ENCODE data around the gene RNF138. TPM values are rescaled to one million over a fixed set of nuclear protein-coding genes. Genes with fewer than 3 reads are reported as not detected.

The RNF138 gene
- total RNA-seq, 4 donors from 2014 or later: 10.7 to 62.7 (median 27.4) TPM

GRCh38 chr18:32074206-32074605, 17.5 kb upstream of the RNF138 start:
- no peak for DNase-seq
- H3K27ac ChIP-seq: no peak overlapping the region
- H3K36me3 ChIP-seq: no peaks in the 10 kb centered on the region
- H3K4me3 ChIP-seq (replicated peaks in 1 of 3): no peak overlapping the region
- no peaks in the 10 kb centered on the region for H3K9me3 ChIP-seq
- no peaks in the 10 kb centered on the region for H3K27me3 ChIP-seq
- intact Hi-C loops (cut with DNase I): no loop called here
- TF ChIP-seq CTCF (IDR thresholded peaks at IDR 0.05): no peak
- no peak for TF ChIP-seq POLR2A (IDR thresholded peaks at IDR 0.05)
- no peaks in the 10 kb centered on the region for H3K4me1 ChIP-seq
- WGBS, 2 donors: 96 to 100% methylated on average over 1 of the region's 1 CpG

GRCh38 chr18:32078845-32079244, 12.8 kb upstream of the RNF138 start:
- Histone ChIP-seq H3K36me3 (no peaks in the 10 kb centered on the region), H3K4me1 (no peaks in the 10 kb centered on the region), H3K27me3 (no peaks in the 10 kb centered on the region), H3K9me3 (no peaks in the 10 kb centered on the region), H3K27ac (no peak overlapping the region), H3K4me3 (replicated peaks in 1 of 3) (no peak overlapping the region)
- intact Hi-C loops (cut with DNase I): no loop called here
- DNase-seq: no peak
- TF ChIP-seq POLR2A (IDR thresholded peaks at IDR 0.05) (no peak), CTCF (IDR thresholded peaks at IDR 0.05) (no peak)
- 94 to 95% methylated on average over 2 of the region's 2 CpGs for WGBS, 2 donors

- Histone ChIP-seq H3K36me3 (no peaks in the 10 kb centered on the region), H3K27me3 (no peaks in the 10 kb centered on the region), H3K4me3 (replicated peaks in 1 of 3) (no peak overlapping the region), H3K9me3 (no peaks in the 10 kb centered on the region), H3K27ac (no peak overlapping the region), H3K4me1 (peaks cover 0 to 6% of the 10 kb centered on the region in 2 donors)
- intact Hi-C loops (cut with DNase I): loop anchor here (10.0 kb wide), 1 partner anchor 137 kb away; the partner anchor contains the start of gene TRAPPC8
- 52 to 57% methylated on average over 1 of the region's 1 CpG for WGBS, 2 donors
- TF ChIP-seq CTCF (IDR thresholded peaks at IDR 0.05): no peak
- TF ChIP-seq POLR2A (IDR thresholded peaks at IDR 0.05): no peak
- no peak for DNase-seq
Measured at GRCh38 chr18:32081881-32082280, 9.8 kb upstream of the RNF138 start.

GRCh38 chr18:32083781-32084180, 7.9 kb upstream of the RNF138 start:
- 95 to 98% methylated on average over 8 of the region's 8 CpGs for WGBS, 2 donors
- no peak overlapping the region for H3K4me3 ChIP-seq (replicated peaks in 1 of 3)

More at GRCh38 chr18:32083781-32084180, 7.9 kb upstream of the RNF138 start:
- Histone ChIP-seq H3K27ac (no peak overlapping the region), H3K9me3 (no peaks in the 10 kb centered on the region), H3K4me1 (peaks cover 0 to 6% of the 10 kb centered on the region in 2 donors), H3K36me3 (no peaks in the 10 kb centered on the region), H3K27me3 (no peaks in the 10 kb centered on the region)
- no peak for DNase-seq
- intact Hi-C loops (cut with DNase I): loop anchor here (10.0 kb wide), 1 partner anchor 139 kb away; the partner anchor contains the start of gene TRAPPC8
- TF ChIP-seq POLR2A (IDR thresholded peaks at IDR 0.05) (no peak), CTCF (IDR thresholded peaks at IDR 0.05) (no peak)

All from thyroid gland (tissue), 4 donors.